Fibroblast of skin of left quadriceps (primary cell): ENCODE data around the gene PAX1.

Experiments used
- DNase-seq, 2 experiments: peaks; one replicate each; pipeline ENCODE4 v3.0.0-alpha.2; 2013; ENCODE audit warnings: low read depth in 2 of 2

Gene PAX1

GRCh38 chr20:21703717-21704407 is 1.6 kb upstream of the PAX1 start:
- DNase-seq: no peak

GRCh38 chr20:21704408-21705385 is 767 bp upstream of the PAX1 start:
- DNase-seq: no peak

DNA sequence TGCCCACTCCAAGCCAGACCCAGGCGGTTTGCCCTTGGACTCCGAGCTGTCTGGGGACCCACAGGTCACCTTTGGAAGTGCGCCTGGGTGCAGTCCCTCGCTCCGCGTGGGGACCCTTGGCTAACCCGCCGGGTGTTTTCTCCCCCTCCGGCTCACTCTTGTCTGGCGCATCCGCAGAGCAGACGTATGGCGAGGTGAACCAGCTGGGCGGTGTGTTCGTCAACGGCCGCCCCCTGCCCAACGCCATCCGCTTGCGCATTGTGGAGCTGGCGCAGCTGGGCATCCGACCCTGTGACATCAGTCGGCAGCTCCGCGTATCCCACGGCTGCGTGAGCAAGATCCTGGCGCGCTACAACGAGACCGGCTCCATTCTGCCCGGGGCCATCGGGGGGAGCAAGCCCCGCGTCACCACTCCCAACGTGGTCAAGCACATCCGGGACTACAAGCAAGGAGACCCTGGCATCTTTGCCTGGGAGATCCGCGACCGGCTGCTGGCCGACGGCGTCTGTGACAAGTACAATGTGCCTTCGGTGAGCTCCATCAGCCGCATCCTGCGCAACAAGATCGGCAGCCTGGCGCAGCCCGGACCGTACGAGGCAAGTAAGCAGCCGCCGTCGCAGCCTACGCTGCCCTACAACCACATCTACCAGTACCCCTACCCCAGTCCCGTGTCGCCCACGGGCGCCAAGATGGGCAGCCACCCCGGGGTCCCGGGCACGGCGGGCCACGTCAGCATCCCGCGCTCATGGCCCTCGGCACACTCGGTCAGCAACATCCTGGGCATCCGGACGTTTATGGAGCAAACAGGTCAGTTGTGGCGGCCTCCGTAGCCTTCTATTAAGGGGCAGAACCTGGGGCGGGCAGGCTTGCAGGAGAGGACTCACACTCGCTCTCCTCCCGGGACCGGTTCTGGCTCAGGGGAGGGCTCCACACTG is 1.1 kb downstream of the PAX1 start:
- DNase-seq: no peak

DNA sequence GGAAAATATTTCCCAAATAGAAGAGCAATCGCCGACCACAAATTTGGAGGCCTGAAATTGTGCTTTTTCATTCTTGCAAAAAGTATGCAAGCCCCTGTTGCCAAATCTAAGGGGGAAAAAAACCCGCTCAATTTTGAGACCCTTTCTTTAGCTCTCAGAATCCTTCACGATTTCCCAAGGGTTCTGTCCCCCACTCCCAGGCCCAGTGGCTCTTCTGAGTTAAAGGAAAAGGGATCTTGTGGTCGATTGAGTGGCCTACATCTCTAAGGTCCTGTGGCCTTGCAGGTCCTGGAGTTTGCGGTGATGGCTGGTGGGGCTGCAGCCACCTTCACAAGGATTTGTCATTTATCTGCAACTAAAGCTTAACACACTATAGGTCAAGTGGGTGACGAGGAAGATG is 1.8 kb downstream of the PAX1 start:
- no peak for DNase-seq

GRCh38 chr20:21707999-21708737 is 2.7 kb downstream of the PAX1 start:
- DNase-seq: no peak

- DNase-seq: no peak
Measured at GRCh38 chr20:21708738-21709534, 3.5 kb downstream of the PAX1 start.

DNA sequence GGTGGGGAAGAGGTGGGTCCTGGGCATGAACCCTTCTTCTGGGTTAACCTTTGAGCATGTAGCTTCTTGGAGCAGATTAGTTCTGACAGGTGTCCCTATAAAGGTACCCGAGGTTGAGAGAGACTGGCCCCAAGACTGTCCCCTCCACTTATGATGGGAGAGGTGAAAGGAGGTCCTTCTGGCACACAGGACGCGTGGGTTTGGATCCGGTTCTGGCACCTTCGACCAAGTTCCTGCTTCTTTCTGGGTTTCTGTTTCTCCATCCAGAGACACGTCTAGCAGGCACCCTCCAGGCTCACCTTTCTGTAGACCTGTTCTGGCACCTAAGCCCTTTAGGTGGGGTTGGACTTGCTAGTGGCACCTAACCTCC is 4.1 kb downstream of the PAX1 start:
- DNase-seq: no peak

- no peak for DNase-seq
Measured at GRCh38 chr20:21710341-21710740, 4.9 kb downstream of the PAX1 start.

- DNase-seq: no peak
Measured at GRCh38 chr20:21710863-21711431, 5.5 kb downstream of the PAX1 start.

DNA sequence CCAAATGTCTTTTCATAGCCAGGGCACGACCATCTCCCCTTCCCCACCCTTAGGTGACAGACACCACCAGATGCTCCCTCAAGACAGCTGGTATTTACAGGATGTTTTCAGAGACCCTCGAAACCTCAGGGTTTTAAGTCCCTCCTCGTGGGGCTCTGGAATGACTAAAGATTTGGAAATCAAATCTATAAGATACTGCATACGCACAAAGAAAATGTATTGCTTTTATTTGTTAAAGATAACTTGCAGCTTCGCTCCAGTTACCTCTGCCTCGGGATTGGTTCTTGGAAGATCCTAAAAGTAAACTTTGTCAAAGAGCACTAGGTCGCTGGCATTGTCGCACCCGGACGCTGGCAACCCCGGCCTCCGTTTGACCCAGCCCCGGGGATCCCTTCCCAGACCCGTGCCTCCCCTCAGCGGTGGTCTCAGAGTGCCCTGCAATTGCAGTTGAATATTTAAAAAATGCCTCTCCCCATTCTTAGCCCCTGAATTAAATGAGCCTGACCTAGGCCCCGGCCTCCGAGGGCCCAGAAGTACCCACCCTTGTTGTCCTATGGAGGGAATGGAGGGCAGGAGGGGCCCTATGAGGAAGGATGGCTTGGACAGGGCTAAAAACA is 7.1 kb downstream of the PAX1 start:
- no peak for DNase-seq

DNA sequence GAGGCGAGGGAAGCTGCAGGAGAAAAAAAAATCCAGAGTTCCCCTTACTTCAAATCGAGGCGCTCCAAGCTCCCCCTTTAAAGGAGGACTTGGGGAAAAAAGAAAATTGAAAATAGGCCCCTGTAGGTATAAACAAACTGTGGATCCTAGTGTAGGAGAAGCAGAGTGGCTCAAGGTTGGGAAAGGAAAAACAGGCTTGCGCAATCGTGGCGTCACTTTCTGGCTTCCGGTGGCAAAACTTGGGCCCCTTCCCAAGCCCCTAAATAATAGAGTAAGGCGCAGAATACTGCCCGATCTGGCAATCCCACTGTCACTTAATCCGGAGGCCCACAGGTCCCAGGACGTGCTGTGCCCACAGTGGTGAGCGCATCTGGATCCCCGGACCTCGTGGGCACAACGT is 8.0 kb downstream of the PAX1 start:
- DNase-seq: no peak

- no peak for DNase-seq
Measured at GRCh38 chr20:21713901-21714296, 8.4 kb downstream of the PAX1 start.

DNA sequence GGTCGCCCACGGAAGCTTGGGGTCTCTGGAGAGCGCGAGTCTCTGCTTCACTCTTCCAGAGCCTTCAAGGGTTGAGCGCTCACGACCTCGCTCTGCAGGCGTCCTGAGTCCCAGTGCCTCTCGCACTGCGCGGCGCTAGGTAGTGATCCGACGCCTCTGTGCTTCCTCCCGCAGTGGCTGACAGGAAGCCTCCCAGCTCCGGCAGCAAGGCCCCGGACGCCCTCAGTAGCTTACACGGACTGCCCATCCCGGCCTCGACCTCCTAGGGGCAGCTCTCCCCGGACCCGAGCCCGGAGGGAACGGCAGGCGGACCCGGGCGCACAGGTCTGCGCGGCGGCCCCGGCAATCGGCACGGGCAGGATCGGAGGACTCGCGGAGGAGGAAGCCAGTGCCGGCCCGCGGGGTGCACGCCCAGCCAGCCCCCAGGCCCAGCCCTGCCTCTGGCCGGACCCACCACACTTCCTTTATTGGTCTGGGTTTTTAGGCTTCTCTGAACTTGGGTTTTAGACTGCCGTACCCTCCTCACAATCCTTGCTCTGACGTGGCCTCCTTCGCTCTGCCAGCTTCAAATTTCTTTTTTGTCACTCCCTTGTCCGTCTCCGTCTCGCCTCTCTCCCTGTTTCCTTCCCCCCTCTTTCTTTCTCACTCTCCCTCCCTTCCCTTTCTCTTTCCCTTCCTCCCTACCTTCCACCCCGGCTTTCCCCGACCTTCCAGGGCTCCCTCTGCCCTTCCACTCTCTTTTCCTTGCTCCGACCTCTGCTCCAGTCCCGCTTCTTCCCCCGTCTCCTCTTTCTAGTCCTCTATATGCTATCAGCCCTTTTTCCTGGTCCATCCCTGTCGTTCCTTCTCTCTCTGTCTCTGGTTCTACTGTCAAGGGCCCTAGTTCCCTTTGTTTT is 9.1 kb downstream of the PAX1 start:
- no peak for DNase-seq

- no peak for DNase-seq
Measured at GRCh38 chr20:21715193-21715881, 9.9 kb downstream of the PAX1 start.

DNA sequence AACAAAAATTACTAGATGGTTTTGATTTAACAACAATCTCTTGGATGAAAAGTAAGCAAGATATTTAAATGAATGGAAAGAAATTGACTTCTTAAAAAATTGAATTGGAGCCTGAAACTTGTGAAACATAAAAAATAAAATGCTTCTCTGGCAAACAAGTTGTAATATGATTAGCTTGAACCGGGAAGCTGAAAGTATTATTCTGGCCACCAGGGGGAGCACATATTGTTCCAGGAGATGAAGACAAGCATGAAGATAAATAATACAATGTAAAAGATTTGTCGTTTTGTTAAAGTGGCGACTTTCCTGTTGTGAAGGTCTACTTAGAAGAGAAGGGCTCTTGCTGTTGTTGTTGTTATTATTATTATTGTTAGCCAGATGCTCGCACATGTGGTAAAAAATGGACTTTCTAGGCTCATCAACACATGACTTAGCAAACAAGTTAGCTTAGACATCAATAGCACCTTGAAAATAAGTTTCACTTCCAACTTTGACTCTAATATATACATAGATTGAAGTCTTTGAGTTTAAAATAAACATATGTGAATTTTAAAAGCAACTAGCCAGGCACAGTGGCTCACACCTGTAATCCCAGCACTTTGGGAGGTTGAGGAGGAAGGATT is 14.2 kb downstream of the PAX1 start:
- peak; percentile 29 to 30 for DNase-seq

DNA sequence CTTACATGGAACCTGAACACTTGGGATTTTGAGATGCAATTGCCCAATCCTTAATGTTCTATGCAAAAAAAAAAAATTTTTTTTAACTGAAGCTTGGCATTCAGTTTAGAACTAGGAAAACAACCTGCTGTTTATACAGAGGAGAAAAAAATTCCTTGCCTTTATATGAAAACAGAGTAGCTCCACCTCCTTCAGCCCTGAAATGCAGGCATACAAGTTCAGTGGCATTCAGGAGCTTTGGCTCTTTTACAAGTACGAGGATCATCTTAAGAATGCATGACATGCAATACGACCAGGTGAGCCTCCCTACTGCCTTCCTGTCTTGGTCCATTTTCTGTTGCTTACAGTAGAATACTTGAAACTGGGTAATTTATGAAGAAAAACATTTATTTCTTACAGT is 20.4 kb downstream of the PAX1 start:
- DNase-seq: no peak

- DNase-seq: no peak
Measured at GRCh38 chr20:21729316-21729715, 23.9 kb downstream of the PAX1 start.

DNA sequence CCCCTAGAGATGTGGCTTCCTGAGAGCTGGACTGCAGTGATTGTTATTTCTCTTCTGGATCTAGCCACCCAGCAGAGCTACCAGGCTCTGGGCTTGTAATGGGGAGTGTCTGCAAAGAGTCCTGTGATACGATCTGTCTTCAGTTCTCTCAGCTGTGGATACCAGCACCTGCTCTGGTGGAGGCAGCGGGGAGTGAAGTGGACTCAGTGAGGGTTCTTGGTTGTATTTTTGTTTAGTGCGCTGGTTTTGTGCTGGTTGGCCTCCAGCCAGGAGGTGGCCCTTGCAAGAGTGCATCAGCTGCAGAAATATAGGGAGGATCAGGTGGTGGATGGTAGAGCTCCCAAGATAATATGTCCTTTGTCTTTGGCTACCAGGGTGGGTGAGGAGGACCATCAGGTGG is 33.7 kb downstream of the PAX1 start:
- DNase-seq: no peak
